ENCODE results near the gene IGF1R. TPM values are rescaled to one million over a fixed set of nuclear protein-coding genes. Genes with fewer than 3 reads are reported as not detected.

Gene IGF1R
- total and polyA plus RNA-seq, 8 donors = 8.1 to 50.3 (median 36.0) TPM

DNA sequence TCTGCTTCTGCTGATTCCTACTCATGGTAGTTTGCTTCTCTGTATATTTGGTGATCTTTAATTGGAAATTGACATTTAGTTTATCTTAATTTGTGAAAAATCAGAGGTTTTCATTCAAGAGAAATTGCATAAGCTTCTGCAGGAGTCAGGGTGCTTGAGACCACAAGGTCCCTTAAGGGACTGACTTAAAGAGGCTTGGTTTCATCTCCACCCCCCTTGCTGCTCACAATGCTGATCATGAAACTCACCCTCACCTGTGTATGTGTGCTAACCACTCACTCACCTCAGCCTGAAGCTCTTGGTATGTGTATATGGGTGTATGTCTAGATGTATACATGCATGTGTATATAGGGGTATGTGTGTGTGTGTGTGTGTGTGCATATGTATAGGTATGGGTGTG is 347.8 kb downstream of the IGF1R start:
- no peak for FAIRE-seq
- no peaks in the 10 kb centered on the region for H3K9me3 ChIP-seq
- no peaks in the 10 kb centered on the region for H3K4me1 ChIP-seq
- H3K36me3 ChIP-seq = no peaks in the 10 kb centered on the region
- intact Hi-C loops (cut with DNase I) = no loop called here
- no peak overlapping the region for H3K27ac ChIP-seq
- no peak for ATAC-seq
- no peak overlapping the region for H3K4me3 ChIP-seq
- DNase-seq = no peak
- H3K27me3 ChIP-seq = no peaks in the 10 kb centered on the region
- TF ChIP-seq, protein P1, sequence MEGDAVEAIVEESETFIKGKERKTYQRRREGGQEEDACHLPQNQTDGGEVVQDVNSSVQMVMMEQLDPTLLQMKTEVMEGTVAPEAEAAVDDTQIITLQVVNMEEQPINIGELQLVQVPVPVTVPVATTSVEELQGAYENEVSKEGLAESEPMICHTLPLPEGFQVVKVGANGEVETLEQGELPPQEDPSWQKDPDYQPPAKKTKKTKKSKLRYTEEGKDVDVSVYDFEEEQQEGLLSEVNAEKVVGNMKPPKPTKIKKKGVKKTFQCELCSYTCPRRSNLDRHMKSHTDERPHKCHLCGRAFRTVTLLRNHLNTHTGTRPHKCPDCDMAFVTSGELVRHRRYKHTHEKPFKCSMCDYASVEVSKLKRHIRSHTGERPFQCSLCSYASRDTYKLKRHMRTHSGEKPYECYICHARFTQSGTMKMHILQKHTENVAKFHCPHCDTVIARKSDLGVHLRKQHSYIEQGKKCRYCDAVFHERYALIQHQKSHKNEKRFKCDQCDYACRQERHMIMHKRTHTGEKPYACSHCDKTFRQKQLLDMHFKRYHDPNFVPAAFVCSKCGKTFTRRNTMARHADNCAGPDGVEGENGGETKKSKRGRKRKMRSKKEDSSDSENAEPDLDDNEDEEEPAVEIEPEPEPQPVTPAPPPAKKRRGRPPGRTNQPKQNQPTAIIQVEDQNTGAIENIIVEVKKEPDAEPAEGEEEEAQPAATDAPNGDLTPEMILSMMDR (IDR thresholded peaks at IDR 0.05) = no peak

DNA sequence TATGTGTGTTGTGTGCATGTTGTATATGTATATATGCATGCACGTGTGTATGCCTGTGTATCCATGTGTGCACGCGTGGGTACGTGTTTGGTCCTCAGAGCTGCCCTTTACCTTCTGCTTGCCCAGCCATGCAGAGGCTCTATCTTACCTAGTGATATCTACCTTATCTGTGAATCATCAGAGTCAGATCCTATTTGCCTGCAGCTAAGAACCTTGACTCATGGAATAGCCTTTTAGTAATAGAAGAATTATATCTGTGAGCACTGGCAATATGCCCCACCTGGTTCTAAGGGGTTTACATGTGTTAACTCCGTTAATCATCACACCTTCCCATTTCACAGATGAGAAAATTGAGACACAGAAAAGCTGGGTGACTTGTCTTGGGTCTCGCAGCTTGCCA is 348.3 kb downstream of the IGF1R start:
- no peak for ATAC-seq
- FAIRE-seq = no peak
- 91 to 94% methylated on average over 6 of the region's 6 CpGs for WGBS, 2 donors

GRCh38 chr15:98997312-98997711 is 349.0 kb downstream of the IGF1R start:
- Histone ChIP-seq H3K27me3 (no peaks in the 10 kb centered on the region), H3K4me1 (no peaks in the 10 kb centered on the region), H3K36me3 (no peaks in the 10 kb centered on the region), H3K27ac (no peak overlapping the region), H3K4me3 (no peak overlapping the region), H3K9me3 (no peaks in the 10 kb centered on the region)
- WGBS, 2 donors = 89 to 90% methylated on average over 3 of the region's 3 CpGs
- ATAC-seq = no peak
- no peak for DNase-seq
- intact Hi-C loops (cut with DNase I) = no loop called here
- FAIRE-seq = no peak
- TF ChIP-seq, protein P1 (IDR thresholded peaks at IDR 0.05) = no peak

More for the DNA sequence above, 348.3 kb downstream of the IGF1R start:
- Histone ChIP-seq H3K4me3 (no peak overlapping the region), H3K4me1 (no peaks in the 10 kb centered on the region), H3K36me3 (no peaks in the 10 kb centered on the region), H3K27ac (no peak overlapping the region), H3K9me3 (no peaks in the 10 kb centered on the region), H3K27me3 (no peaks in the 10 kb centered on the region)
- no peak for DNase-seq
- TF ChIP-seq, protein P1 (IDR thresholded peaks at IDR 0.05) = no peak
- intact Hi-C loops (cut with DNase I) = no loop called here

DNA sequence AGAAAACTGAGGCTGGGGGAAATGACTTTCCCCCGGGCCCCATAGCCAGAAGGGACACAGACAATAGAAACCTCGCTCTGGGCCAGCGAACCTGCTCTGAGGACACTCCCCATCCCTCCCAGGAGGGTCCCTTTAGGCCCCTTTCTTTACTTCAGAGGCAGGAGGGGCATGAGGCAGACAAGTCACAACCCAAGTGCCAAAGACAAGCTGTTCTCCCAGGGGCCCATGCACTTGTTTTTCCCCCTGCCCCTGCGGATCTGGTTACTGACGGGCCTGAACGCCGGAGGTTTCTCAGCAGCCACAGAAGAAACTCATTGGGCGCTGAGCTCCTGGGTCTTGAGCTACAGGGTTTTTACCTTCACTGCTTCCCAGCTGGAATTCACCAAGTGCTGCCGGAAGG is 349.4 kb downstream of the IGF1R start:
- no peaks in the 10 kb centered on the region for H3K9me3 ChIP-seq
- H3K27ac ChIP-seq = no peak overlapping the region
- intact Hi-C loops (cut with DNase I) = no loop called here
- ATAC-seq (no peak), FAIRE-seq (no peak), DNase-seq (no peak)
- 91 to 97% methylated on average over 9 of the region's 9 CpGs for WGBS, 2 donors
- TF ChIP-seq, protein P1 (IDR thresholded peaks at IDR 0.05) = no peak
- H3K27me3 ChIP-seq = no peaks in the 10 kb centered on the region
- H3K4me1 ChIP-seq = no peaks in the 10 kb centered on the region
- H3K4me3 ChIP-seq = no peak overlapping the region
- H3K36me3 ChIP-seq = no peaks in the 10 kb centered on the region

DNA sequence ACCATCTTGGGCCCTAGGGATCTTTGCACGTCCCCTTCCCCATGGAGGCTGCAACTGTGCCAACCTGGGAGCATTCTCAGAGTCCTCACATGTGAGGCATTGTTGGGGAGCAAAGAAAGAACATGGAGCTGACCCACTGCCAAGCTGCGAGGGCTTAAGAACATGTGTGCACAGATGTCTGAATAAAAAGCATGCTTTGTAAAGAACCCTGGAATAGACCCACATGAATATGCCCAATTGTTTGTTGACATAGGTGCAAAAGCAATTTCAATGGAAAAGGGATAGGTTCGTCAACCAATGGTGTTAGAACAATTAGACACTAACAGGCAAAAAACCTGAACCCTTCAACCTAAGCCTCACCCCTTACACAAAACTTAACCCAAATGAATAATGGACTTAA is 349.9 kb downstream of the IGF1R start:
- Histone ChIP-seq H3K27me3 (no peaks in the 10 kb centered on the region), H3K4me3 (no peak overlapping the region), H3K36me3 (no peaks in the 10 kb centered on the region), H3K4me1 (no peaks in the 10 kb centered on the region), H3K27ac (no peak overlapping the region), H3K9me3 (no peaks in the 10 kb centered on the region)
- FAIRE-seq (no peak), DNase-seq (no peak), ATAC-seq (no peak)
- 93 to 95% methylated on average over 3 of the region's 3 CpGs for WGBS, 2 donors
- TF ChIP-seq, protein P1 (IDR thresholded peaks at IDR 0.05) = no peak
- intact Hi-C loops (cut with DNase I) = no loop called here

Data from pancreas (tissue), 10 donors.